HL-60 (cell line): ENCODE measurements around the gene CPLANE1.

Source experiments
- SPI1 ChIP-seq: IDR thresholded peaks from 2 replicates; pipeline ENCODE4 v1.6.1; 2012; ENCODE audit warnings: low read depth, mild to moderate bottlenecking, borderline replicate concordance
- TF ChIP-seq, protein P1 (sequence below): IDR thresholded peaks from one replicate; pipeline ENCODE4 v1.5.1; 2011; ENCODE audit warnings: low read length, control low read depth, inconsistent platforms; ENCODE audit not compliant: insufficient read depth

DNA sequence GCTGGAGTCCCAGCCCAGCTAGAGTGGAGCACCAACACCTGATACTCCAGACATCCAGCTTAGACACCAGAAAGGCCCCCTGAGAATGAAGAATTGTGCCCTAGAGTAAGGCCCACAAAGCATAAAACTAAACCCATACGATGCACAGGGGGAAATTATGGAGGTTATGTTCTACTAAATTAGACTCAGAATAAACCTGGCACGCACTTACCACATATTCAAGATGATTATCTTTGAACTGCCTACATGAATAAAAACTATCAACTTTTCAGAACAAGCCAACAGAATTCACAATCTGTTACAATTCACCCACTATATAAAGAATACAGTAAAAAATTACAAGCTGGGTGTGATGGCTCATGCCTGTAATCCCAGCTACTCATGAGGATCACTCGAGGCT, 168.5 kb downstream of the CPLANE1 start:
- TF ChIP-seq, protein P1, sequence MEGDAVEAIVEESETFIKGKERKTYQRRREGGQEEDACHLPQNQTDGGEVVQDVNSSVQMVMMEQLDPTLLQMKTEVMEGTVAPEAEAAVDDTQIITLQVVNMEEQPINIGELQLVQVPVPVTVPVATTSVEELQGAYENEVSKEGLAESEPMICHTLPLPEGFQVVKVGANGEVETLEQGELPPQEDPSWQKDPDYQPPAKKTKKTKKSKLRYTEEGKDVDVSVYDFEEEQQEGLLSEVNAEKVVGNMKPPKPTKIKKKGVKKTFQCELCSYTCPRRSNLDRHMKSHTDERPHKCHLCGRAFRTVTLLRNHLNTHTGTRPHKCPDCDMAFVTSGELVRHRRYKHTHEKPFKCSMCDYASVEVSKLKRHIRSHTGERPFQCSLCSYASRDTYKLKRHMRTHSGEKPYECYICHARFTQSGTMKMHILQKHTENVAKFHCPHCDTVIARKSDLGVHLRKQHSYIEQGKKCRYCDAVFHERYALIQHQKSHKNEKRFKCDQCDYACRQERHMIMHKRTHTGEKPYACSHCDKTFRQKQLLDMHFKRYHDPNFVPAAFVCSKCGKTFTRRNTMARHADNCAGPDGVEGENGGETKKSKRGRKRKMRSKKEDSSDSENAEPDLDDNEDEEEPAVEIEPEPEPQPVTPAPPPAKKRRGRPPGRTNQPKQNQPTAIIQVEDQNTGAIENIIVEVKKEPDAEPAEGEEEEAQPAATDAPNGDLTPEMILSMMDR = no peak
- TF ChIP-seq SPI1 = no peak
